HG03354 (cell line): ENCODE data around the gene PARVG.

ENCODE experiments used
- ATAC-seq: cut with Tn5 transposase; IDR thresholded peaks from one replicate; pipeline ENCODE4 v1.9.1; 2021; ENCODE audit warnings: mild to moderate bottlenecking; ENCODE audit not compliant: unreplicated experiment, poor library complexity, severe bottlenecking

The PARVG gene

DNA sequence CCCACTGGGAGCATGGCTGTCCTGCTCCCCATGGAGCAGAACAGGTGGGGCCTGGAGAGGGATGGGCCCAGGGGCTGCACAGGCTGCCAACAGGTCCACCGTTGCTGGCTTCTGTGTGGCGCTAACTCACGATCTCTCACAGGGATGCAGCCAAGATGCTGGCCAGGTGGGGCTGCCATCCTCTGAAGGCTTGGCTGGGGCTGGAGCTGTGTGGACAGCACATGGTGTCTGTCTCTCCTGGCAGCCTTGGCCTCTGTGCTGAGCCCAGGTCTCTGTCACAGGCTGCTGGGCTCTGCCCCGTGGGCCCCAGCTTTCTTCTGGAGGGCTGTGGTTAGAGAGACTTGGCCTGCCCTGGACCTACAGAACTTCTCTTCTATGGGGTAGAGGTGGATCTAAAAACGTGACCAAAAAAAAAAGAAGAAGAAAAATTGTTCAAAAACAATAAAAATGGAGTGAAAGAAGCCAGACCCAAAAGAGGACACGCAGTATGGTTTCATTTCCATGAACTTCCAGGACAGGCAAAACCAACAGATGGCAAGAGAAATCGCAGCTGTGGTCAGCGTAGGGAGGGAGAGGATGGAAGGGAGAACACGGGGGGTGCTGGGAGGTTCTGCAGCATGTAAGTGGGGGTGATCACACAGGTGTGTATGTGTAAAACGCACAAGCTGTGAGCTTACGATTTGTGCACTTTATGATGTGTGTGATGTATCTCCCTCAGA, 12.2 kb downstream of the PARVG start:
- ATAC-seq: no peak

DNA sequence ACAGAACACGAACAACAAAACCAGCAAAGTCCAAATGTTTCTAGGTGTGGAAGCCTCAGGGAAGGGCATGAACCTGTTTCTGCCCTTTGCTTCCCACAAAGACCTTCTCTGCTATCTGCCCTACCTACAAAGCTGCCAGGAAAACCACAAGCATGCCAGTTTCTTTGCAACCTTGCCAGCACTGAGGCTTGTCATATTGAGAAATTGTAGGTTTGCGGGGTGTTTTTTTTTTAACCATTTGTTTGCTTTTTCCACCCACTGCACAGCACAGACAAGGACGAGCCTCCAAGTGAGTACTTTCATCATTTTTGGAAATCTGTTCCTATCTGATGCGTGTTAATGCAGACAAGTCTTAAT, 12.8 kb downstream of the PARVG start:
- ATAC-seq: no peak

DNA sequence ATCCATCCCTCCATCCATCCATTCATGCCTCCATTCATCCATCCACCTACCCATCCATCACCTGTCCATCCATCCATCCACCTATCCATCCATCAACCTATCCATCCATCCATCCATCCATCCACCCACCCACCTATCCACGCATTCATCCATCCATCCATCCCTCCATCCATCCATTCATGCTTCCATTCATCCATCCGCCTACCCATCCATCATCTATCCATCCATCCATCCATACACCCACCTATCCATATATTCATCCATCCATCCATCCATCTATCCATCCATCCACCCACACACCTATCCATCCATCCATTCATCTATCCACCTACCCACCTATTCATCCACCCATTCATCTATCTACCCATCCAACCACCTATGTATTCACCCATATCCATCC, 13.8 kb downstream of the PARVG start:
- no peak for ATAC-seq

DNA sequence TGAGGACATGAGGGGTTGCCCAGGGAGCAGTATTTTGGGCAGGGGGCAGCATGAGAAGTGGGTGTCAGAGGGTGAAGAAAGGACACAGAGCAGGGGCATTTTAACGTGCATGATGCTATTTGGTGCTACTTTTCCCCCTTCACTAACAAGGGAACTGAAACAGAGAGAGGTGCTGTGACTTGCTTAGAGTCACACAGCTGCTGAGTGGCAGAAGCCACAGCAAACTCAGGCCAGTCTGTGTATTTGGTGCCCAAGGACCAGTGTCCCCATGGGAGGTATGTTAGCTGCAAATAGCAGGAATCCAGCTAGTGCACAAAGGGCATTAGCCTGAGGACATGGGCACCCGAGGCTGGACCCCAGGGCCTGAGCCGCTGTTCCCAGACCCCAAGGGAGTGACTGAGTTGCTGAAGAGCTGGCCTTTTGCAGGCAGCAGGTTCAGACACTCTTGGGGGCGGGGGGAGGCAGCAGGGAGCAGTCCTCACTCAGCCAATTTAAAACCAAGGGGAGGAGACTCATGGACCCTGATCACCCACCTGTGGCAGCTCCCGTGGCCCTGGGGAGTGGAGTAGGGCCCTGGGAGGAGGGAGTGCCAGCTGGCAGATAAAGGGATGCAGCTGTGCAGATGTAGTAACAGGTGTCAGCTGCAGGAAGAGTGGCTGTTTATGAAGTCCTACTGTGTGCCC, 14.6 kb downstream of the PARVG start:
- ATAC-seq: no peak

GRCh38 chr22:44196241-44196640, 15.5 kb downstream of the PARVG start:
- no peak for ATAC-seq

DNA sequence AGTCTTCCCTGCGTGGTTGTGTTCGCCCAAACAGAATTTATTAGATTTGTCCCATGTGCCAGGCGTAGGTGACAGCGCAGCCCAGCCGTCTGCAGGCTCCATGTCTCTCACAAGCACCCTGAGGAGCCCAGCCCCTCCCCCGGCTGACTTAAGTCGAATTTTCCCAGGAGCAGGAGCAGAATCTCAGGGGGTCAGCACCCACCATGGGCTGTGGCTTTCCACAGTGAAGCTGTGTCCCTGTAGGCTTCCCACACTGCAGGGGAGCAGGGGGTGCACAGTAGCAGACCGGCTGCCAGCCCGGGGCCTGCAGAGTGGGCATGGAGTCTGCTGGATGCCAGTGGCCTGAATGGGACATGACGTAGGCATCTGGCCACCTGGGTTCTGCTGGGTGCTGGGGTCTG, 16.0 kb downstream of the PARVG start:
- no peak for ATAC-seq

DNA sequence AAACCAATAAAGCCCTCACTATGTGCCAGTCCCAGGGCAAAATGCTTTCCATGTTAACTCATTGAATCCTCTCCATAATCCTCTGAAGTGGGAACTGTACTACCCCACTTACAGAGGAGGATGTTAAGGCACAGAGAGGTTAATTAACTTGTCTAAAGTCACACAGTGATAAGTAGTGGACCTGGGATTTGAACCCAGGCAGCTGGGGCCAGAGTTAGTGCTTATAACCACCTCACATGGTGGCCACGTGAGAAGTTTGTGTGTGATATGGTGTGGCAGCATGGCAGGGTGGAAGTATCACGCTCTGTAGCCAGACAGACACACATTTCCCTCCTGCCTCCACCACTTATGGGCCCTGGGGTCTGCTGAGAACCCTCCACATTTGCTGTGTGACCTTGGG, 16.5 kb downstream of the PARVG start:
- ATAC-seq: no peak

- no peak for ATAC-seq
Observed at GRCh38 chr22:44199164-44199563, 18.4 kb downstream of the PARVG start.

DNA sequence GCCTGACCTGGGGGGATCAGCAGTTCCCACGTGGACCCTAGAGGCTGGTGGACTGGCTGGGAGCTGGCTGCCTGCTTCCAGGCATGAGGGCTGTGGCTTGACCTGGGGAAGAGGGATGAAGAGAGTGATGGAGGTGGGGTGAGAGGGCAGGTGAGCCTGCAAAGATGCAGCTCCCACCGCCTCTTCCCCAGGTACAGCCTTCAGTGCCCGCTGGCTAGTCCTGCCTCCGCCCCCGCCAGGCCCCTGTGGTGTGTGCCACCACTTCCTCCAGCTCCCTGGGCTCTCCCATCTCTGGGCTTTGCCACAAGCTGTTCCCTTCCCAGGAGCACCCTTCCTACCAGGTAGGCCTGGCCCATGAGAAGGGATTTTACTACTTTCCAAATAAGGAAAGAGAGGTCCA, 19.1 kb downstream of the PARVG start:
- ATAC-seq: no peak

DNA sequence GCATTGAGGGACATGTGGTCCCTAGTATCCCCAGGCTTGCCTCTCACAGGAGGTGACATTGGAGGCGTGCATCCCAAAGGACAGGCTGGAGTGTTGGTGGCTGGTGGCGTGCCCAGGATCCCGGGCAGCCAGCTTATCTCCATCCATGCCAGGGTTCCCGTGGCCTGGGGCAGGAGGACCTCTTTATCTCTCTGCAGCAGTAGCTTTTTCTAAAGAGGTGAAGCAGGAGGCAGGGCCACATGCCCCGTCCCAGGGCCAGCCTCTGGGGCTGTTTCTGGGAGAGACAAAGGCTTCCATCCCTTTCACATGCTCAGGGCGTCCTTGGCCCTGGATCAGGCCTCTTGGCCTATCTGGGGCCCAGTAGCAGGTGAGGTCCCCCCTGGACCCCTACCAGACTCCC, 19.7 kb downstream of the PARVG start:
- no peak for ATAC-seq

DNA sequence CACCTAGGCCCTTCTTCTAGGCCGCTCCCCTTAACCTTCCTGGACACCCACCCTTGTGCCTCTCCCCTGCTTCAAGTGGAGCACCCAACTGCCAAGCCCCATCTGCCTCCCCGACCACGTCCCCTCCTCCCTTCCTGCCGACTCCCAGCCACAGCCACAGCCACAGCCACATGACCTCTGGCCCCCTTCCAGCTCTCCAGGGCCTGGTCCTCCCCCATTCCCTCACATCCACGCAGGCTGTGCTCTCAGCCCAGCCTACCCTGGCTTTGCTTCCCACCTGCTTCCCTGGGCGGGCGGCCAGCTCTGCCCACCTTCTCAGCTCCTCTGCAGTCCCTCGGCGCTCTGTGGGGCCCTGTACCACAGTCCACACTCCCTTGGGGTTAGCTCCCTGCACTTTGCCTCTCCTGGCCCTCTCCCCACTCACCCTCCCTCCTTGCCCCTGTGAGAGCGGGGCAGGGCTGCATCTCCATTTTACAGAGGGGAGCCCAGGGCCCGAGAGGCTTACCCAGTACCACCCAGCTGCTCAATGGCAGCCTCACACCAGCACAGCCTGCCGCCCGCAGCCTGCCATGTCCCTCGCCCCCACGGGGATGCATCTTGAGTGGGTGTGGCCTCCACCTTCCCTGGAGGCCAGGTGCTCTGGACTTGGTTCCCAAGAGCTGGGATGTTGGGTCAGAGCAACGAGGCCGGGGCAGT, 20.3 kb downstream of the PARVG start:
- no peak for ATAC-seq

DNA sequence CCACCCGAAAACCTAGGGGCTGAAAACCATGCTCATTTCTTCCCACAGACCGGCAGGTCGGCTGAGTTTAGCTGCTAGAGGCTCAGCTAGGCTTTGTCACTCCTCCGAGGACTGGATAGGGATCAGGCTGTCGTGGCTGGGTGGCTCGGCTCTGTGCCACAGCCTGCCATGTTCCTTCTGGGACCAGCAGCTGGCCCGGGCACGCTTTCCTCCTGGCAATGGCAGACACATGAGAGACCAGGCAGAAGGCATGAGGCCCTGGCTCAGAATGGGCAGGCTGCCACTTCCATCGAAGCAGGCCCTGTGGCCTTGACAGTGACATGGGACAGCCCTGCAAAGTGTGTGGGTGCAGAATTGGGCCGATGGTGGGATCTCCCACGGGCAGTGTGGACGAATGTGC, 20.9 kb downstream of the PARVG start:
- no peak for ATAC-seq

GRCh38 chr22:44202261-44202789, 21.6 kb downstream of the PARVG start:
- ATAC-seq: no peak

DNA sequence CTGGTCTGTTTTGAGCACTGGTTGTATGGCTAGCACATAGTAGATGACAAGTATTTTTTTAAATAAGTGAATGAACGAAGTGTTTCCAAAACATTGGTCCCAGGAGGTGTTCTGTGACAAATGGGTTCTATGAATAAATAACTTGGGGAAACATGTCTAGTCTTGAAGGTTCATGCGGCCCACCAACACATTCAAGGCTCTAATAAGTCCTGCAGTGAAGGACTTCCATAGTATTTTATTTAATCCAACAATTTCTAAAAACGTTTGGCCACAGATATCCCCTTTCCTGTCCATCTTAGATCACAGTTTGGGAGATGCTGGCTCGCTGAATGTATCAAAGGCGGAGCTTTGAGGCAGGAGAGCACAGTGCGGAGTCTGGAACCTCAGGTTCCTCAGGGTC, 22.5 kb downstream of the PARVG start:
- ATAC-seq: no peak

DNA sequence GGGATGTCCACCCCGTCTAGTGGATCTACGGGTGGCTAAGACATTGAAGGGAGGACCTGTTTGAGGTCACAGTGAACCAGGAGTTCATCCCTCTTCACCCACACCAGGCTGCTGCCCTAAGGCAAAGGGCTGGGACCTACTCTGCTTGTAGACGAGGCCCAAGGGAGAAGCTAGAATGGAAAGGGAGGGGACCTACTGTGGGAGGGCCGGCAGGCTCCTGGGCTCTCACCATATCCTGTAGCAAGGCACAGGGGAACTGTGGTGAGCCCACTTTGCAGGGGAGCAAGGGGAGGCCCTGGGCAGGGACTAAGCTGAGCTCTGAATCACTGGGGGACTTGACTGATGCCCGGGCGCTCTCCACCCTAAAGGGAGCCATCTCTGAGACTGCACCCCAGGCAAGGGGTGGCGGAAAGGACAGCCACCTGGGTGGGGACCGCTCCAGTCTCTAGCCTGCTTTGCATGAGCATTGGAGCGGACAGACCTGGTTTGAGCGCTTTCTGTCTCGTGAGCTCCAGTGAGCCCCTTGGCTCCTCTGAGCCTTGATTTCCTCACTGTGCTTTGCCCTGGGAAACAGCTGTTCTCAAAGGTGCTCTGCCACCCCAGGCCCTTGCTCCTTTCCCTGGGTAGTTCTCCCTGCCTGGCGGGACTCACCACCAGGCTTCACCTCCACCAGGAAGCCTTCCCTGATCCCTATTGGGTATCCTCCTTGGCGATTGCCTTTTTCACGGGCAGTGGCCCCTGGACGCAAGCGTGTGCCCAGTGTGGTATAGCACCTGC, 24.2 kb downstream of the PARVG start:
- no peak for ATAC-seq

DNA sequence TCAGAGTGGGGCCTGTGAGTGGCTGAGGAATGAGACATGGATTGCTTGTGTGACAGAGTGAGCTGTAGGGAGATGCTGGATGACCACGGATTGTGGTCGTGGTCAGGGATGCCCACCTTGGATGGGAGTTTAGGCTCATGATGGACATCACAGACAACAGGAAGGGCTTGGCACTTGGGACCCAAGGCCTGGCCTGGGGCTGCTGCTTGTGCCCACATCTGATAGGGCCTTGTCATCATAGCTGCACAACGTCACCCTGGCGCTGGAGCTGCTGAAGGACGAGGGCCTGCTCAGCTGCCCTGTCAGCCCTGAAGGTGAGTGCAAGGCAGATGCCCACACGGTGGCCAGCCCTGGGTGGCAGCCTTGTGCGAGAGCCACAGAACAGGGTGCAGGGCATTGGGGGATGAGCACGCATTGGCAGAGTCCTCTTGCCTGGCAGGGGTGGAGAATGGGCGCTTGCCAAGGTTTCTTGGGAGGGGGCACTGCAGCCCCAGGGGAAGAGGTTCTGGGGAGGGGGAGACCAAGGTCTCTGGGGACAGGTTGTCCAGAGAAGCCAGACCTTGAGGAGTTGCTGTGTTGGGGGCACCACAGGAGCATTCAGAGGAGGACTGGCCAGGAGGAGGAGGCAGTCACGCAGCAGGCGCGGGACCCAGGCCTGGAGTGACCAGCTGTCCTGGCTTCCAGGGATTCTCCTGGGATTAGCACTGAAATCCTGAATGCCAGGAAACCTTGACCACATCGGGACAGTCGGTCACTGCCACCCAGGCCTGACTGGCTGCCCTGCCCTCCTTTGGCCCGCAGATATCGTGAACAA, 25.0 kb downstream of the PARVG start:
- ATAC-seq: no peak

- no peak for ATAC-seq
Observed at GRCh38 chr22:44206330-44206645, 25.6 kb downstream of the PARVG start.

- ATAC-seq: no peak
Observed at GRCh38 chr22:44206696-44207095, 26.0 kb downstream of the PARVG start.

DNA sequence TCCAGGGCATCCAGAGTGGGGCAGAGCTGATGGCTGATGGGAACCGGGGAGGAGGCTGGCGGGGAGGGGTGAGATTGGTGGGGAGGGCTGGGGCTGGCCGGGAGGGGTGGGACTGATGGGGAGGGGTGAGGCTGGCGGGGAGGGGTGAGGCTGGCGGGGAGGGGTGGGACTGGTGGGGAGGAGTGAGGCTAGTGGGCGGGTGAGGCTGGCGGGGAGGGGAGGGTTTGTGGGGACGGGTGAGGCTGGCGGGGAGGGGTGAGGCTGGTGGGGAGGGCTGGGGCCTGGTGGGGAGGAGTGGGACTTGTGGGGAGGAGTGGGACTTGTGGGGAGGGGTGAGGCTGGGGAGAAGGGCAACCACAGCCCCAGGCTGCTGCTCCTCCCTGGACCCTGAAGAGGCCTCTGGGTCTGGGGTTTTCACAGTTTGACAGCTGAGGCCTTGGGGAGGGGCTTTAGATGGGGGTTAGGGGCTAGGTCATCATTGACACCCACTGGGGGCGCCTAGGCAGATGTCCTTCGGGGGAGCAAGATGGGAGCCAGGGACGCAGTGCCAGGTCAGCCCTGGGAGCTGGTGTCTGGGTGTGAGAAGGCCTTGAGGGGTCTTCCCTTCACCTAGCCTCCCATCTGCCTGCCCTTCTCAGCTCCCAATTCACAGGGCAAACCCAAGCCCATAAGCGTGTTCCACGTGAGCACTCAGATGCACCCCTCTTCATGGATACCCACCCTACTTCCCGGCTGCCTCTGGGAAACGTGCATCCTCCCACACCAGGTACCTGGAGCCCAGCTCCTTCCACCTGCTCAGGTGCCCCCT, 26.7 kb downstream of the PARVG start:
- no peak for ATAC-seq
